GM19099 (cell line): ENCODE measurements around the gene KNTC1.

ENCODE experiments used
- POLR2A ChIP-seq: IDR thresholded peaks from 3 replicates; pipeline ENCODE4 v1.6.1; 2011; ENCODE audit warnings: low read depth; ENCODE audit not compliant: insufficient read length; ENCODE audit errors: extremely low read depth

KNTC1 gene

GRCh38 chr12:122503783-122504590 is 23.1 kb upstream of the KNTC1 start:
- TF ChIP-seq POLR2A, result peak; percentile 18

- no peak for TF ChIP-seq POLR2A
Measured at GRCh38 chr12:122505419-122506051, 21.5 kb upstream of the KNTC1 start.

- no peak for TF ChIP-seq POLR2A
Measured at GRCh38 chr12:122506393-122506938, 20.6 kb upstream of the KNTC1 start.

- TF ChIP-seq POLR2A, result no peak
Measured at GRCh38 chr12:122508163-122508562, 18.9 kb upstream of the KNTC1 start.

- no peak for TF ChIP-seq POLR2A
Measured at GRCh38 chr12:122513660-122514059, 13.4 kb upstream of the KNTC1 start.

GRCh38 chr12:122515275-122515674 is 11.8 kb upstream of the KNTC1 start:
- no peak for TF ChIP-seq POLR2A

- TF ChIP-seq POLR2A, result no peak
Measured at GRCh38 chr12:122516544-122517361, 10.3 kb upstream of the KNTC1 start.

GRCh38 chr12:122517877-122518276 is 9.2 kb upstream of the KNTC1 start:
- no peak for TF ChIP-seq POLR2A

- no peak for TF ChIP-seq POLR2A
Measured at GRCh38 chr12:122518908-122519307, 8.1 kb upstream of the KNTC1 start.

GRCh38 chr12:122519418-122519817 is 7.6 kb upstream of the KNTC1 start:
- no peak for TF ChIP-seq POLR2A

- no peak for TF ChIP-seq POLR2A
Measured at GRCh38 chr12:122520676-122521075, 6.4 kb upstream of the KNTC1 start.

GRCh38 chr12:122523280-122523679 is 3.8 kb upstream of the KNTC1 start:
- no peak for TF ChIP-seq POLR2A

- no peak for TF ChIP-seq POLR2A
Measured at GRCh38 chr12:122523846-122524718, 3.0 kb upstream of the KNTC1 start.

GRCh38 chr12:122527478-122527944 is 462 bp downstream of the KNTC1 start:
- TF ChIP-seq POLR2A, result no peak

- no peak for TF ChIP-seq POLR2A
Measured at GRCh38 chr12:122528582-122528981, 1.5 kb downstream of the KNTC1 start.

- TF ChIP-seq POLR2A, result no peak
Measured at GRCh38 chr12:122528992-122529391, 1.9 kb downstream of the KNTC1 start.
